CD4-positive, alpha-beta T cell treated with Interleukin-6 for 4 hours (primary cell): Measurements from ENCODE around the gene UQCRC2.
"Not testable (repeated sequence)": the region's sequence is repeated elsewhere in the genome, so short reads cannot be mapped to it uniquely, and the experiment has no call there.

Experiments used
- DNase-seq: peaks from one replicate; pipeline ENCODE4 v3.0.0-alpha.2; 2020; ENCODE audit warnings: mixed read lengths

The UQCRC2 gene

DNA sequence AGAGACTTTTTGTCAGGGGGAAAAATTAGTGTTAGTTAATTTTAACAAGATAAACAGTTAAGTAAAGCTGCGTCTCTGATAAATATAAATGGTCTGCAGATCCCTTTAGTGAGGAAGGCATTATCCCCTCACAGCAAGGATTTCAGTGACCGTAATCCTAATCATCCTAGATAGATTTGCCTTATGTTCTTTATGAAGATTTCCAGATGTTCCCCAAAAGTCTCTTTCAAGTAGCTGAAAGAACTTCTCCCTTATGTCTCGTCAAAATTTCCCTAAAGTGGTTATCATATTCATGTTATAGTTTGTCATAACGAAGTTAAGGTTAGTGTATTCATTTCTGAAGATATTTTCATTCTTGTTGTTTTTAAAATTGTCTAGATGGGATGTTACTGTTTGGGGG lies 60.3 kb downstream of the UQCRC2 start:
- no peak for DNase-seq

GRCh38 chr16:22014271-22014873 lies 61.2 kb downstream of the UQCRC2 start:
- no peak for DNase-seq

- no peak for DNase-seq
Observed at GRCh38 chr16:22016927-22017326, 63.8 kb downstream of the UQCRC2 start.

DNA sequence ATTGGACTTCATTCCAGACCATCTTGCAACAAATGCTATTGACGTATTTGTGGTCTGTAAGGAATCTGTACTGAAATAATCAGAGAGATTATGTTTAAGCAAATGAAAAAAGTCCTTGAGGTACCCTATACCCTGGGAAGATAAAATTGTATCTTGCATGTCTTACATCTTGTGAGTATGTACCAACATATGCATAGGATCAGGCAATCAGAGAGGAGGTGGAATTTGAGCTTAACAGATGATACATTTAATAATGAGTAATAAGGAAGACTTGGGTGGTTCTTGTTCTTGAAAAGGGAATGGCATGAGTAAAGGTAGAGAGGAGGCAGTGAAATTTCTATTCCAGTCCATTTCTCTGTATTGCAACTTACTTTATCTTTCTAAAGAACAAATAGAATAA lies 65.4 kb downstream of the UQCRC2 start:
- DNase-seq: no peak

GRCh38 chr16:22022151-22022550 lies 69.0 kb downstream of the UQCRC2 start:
- no peak for DNase-seq

DNA sequence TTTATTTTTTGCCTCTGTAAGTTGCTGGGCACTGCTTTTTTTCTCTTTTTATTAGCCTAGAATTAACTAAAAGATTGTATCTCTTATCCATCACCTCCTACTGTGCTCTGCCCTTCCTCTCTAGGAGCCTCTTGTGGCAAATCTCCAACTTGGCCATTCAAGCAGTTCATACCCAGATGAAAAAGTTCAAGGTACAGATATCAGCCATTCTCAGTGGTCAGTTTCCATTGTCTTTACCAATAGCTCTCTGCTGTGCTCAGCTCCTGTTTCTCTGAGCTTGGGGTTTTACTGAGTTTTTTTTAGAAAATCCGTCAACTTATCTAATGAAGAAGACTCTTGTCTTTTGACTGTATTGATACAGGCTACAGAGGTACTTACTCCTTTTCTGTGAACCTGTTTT lies 70.3 kb downstream of the UQCRC2 start:
- no peak for DNase-seq

GRCh38 chr16:22024785-22025184 lies 71.6 kb downstream of the UQCRC2 start:
- DNase-seq: not testable (repeated sequence)

DNA sequence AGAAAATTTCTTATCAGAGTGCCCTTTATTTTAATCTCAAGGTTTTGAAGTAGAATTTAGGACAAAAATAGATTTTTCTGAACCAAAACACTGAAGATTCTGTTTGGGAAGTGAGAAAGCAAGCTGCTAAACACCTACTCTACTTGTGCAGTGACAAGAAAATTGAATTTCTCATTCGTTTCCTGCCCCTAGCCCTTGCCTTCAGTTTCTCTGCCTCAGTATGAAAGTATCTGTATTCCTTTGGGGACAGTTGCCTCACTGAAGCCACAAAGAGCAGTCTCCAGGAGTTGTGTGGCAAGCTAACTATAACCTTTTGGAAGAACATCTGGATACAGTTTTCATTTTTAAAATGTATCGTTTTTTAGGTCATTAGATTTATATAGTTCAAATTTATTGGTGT lies 74.5 kb downstream of the UQCRC2 start:
- no peak for DNase-seq

- no peak for DNase-seq
Observed at GRCh38 chr16:22029632-22030031, 76.5 kb downstream of the UQCRC2 start.

DNA sequence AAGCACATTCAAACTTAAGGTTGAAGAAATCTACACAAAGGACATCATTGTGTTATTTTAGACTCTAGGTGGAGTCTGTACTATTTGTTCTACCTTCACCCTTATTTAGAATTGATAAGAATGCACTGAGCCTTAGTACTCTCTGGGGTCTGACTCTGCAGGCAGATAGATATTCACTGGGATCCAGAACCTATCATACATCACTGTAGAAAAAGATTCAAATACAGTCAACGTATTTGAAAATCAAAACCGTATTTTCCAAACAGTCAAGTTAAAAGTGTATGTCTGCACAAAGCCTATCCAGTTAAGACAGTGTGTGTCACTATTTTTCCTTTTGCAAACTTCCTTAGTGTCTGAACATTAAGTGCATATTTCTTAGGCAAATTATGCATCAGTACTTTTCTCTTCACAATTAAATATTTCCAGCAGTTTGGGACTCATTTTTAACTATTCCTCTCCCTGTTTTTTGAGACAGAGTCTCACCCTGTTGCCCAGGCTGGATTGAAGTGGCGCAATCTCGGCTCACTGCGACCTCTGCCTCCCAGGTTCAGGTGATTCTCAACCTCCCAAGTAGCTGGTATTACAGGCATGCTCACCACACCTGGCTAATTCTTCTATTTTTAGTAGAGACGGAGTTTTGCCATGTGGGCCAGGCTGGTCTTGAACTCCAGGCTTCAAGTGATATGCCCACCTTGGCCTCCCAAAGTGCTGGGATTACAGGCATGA lies 77.1 kb downstream of the UQCRC2 start:
- DNase-seq: no peak

DNA sequence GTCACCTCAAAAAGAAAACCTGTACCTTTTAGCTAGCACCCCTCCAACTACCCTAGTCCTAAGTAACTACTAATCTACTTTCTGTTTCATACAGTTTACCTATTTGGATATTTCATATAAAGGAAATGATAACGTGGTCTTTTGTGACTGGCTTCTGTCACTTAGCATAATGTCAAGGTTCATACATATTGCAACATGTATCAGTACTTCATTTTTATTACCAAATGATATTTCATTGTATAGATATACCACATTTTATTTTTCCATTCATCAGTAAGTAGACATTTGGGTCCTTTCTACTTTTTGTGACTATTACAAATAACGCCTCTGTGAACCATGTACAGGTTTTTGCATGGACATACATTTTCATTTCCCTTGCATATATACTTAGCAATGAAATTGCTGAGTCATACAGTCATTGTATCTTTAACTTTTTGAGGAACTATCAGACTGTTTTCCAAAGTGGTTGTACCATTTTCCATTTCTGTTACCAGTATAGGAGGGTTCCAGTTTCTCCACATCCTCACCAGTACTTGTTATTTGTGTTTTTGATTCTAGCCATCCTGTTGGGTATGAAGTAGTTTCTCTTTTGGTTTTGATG lies 78.4 kb downstream of the UQCRC2 start:
- no peak for DNase-seq
